HepG2 (cell line): Measurements from ENCODE around the gene MXRA8. TPM values are rescaled to one million over a fixed set of nuclear protein-coding genes. Genes with fewer than 3 reads are reported as not detected.

Experiments
- AGO2 ChIP-seq: fragments of 200-400 bp; formaldehyde crosslinking; optimal IDR thresholded peaks from 2 replicates; pipeline ENCODE3; 2017; ENCODE audit warnings: mild to moderate bottlenecking, low read depth, low read length, moderate library complexity
- ASH2L ChIP-seq: fragments of 300-600, 200-600 bp; sonication (generic); IDR thresholded peaks from 2 replicates; pipeline ENCODE4 v1.7.0; 2017; ENCODE audit warnings: low read depth, mild to moderate bottlenecking, moderate library complexity, mixed read lengths, low read length; ENCODE audit not compliant: insufficient read length
- CBX2 ChIP-seq, 2 experiments: fragments of 200-600 bp in 1 of 2; sonication (generic); formaldehyde crosslinking in 1 of 2; IDR thresholded peaks; 2 replicates each; pipeline versions ENCODE4 v1.7.0 to v1.8.1; 2018 to 2022; ENCODE audit warnings: low read depth in 2 of 2, low read length in 1 of 2, mild to moderate bottlenecking in 1 of 2, missing genetic modification reagents in 1 of 2
- CBX5 ChIP-seq: sonication (generic); formaldehyde crosslinking; IDR thresholded peaks from 2 replicates; pipeline ENCODE4 v1.4.0; 2020; ENCODE audit warnings: missing genetic modification reagents, borderline replicate concordance
- ESRRA ChIP-seq: sonication (generic); formaldehyde crosslinking; IDR thresholded peaks from 2 replicates; pipeline ENCODE4 v1.5.1; 2020; ENCODE audit warnings: mild to moderate bottlenecking, low read depth, missing genetic modification reagents
- KLF9 ChIP-seq: IDR thresholded peaks from 2 replicates; pipeline ENCODE4 v1.6.1; 2016; ENCODE audit warnings: low read depth
- LCORL ChIP-seq, 2 experiments: fragments of 450-650 bp in 1 of 2; sonication (generic) in 1 of 2; formaldehyde crosslinking in 1 of 2; IDR thresholded peaks; 2 replicates each; pipeline versions ENCODE4 v1.5.0 to v1.6.1; 2017 to 2020; ENCODE audit warnings: antibody characterized with exemption in 1 of 2, missing genetic modification reagents in 1 of 2
- MED13 ChIP-seq: sonication (generic); formaldehyde crosslinking; IDR thresholded peaks from 2 replicates; pipeline ENCODE4 v1.5.0; 2020; ENCODE audit warnings: missing genetic modification reagents
- NFE2 ChIP-seq: sonication (generic); formaldehyde crosslinking; IDR thresholded peaks from 2 replicates; pipeline ENCODE4 v1.4.0; 2020; ENCODE audit warnings: missing genetic modification reagents
- NFE2L2 ChIP-seq: fragments of 150-350 bp; IDR thresholded peaks from 2 replicates; pipeline ENCODE4 v1.6.1; 2014; ENCODE audit warnings: low read length
- NONO ChIP-seq, 2 experiments: fragments of 450-650 bp in 1 of 2; sonication (generic) in 1 of 2; formaldehyde crosslinking in 1 of 2; IDR thresholded peaks in 1 of 2; conservative IDR thresholded peaks in 1 of 2; 2 replicates each; pipeline versions ENCODE4 v1.6.1 to v1.8.0; 2017 to 2022; ENCODE audit warnings: mild to moderate bottlenecking in 1 of 2, missing genetic modification reagents in 1 of 2, moderate library complexity in 1 of 2
- RFX3 ChIP-seq: IDR thresholded peaks from 2 replicates; pipeline ENCODE4 v1.6.1; 2016; ENCODE audit warnings: missing biosample characterization, missing genetic modification reagents
- SOX13 ChIP-seq, 3 experiments: fragments of 450-650 bp in 1 of 3; sonication (generic) in 1 of 3; formaldehyde crosslinking in 1 of 3; IDR thresholded peaks in 2 of 3; conservative IDR thresholded peaks in 1 of 3; 2 replicates each; pipeline versions ENCODE4 v1.5.0 to v1.6.1; 2016 to 2020; ENCODE audit warnings: antibody characterized with exemption in 1 of 3, mild to moderate bottlenecking in 1 of 3, missing compliant biosample characterization in 1 of 3, missing genetic modification reagents in 1 of 3, moderate library complexity in 1 of 3
- YEATS4 ChIP-seq: sonication (generic); formaldehyde crosslinking; IDR thresholded peaks from 2 replicates; pipeline ENCODE4 v1.4.0; 2020; ENCODE audit warnings: missing genetic modification reagents, borderline replicate concordance
- ZNF33A ChIP-seq: sonication (generic); formaldehyde crosslinking; IDR thresholded peaks from 2 replicates; pipeline ENCODE4 v1.5.1; 2020; ENCODE audit warnings: missing genetic modification reagents, mild to moderate bottlenecking, moderate library complexity, borderline replicate concordance
- ZNF383 ChIP-seq: sonication (generic); formaldehyde crosslinking; IDR thresholded peaks from 2 replicates; pipeline ENCODE4 v1.4.0; 2020; ENCODE audit warnings: missing genetic modification reagents, mild to moderate bottlenecking, borderline replicate concordance
- ZNF563 ChIP-seq: sonication (generic); formaldehyde crosslinking; IDR thresholded peaks from 2 replicates; pipeline ENCODE4 v1.8.0; 2022; ENCODE audit warnings: mild to moderate bottlenecking, moderate library complexity, missing genetic modification reagents
- ZNF841 ChIP-seq: sonication (generic); formaldehyde crosslinking; IDR thresholded peaks from 2 replicates; pipeline ENCODE4 v1.8.1; 2023; ENCODE audit warnings: missing genetic modification reagents, borderline replicate concordance
- polyA plus RNA-seq, 8 experiments: library from polyadenylated mRNA; depleted of rRNA in 3 of 8; stranded (reverse) in 7 of 8; unstranded in 1 of 8; fragments of >200 nt; fragmentation: Illumina TruSeq in 4 of 8; extraction: Trizol in 4 of 8; gene quantifications; 2 replicates each; pipeline versions ENCODE4 v1.2.1 to v1.2.3, GENCODE V29; 2011 to 2016; ENCODE audit warnings: low read depth in 4 of 8, missing spikeins in 1 of 8, mixed read lengths in 1 of 8; ENCODE audit not compliant: insufficient read depth in 1 of 8
- total RNA-seq, 5 experiments: library from RNA; depleted of rRNA; stranded (reverse); fragments of >200 nt; fragmentation: Illumina TruSeq; extraction: Trizol; gene quantifications; 2 replicates each; pipeline ENCODE4 v1.2.3, GENCODE V29; 2016; ENCODE audit warnings: low read depth in 1 of 5
- TF ChIP-seq, protein P1 (sequence below): sonication (generic); formaldehyde crosslinking; IDR thresholded peaks from 2 replicates; pipeline ENCODE4 v1.4.0; 2020; ENCODE audit warnings: missing genetic modification reagents, borderline replicate concordance
- TF ChIP-seq, protein P2 (sequence below): IDR thresholded peaks from 2 replicates; pipeline ENCODE4 v1.6.1; 2012; ENCODE audit warnings: low read length, improper control_type of control experiment
- TF ChIP-seq, protein P3 (sequence below): sonication (generic); formaldehyde crosslinking; IDR thresholded peaks from 2 replicates; pipeline ENCODE4 v1.8.1; 2023; ENCODE audit warnings: mild to moderate bottlenecking, inconsistent platforms, moderate library complexity, missing genetic modification reagents, borderline replicate concordance

The MXRA8 gene
- total and polyA plus RNA-seq, 2 of the 13 experiments (the other 11 are each of a cell fraction or from before 2014, with no cell fraction given), result 19.8 to 44.8 TPM

DNA sequence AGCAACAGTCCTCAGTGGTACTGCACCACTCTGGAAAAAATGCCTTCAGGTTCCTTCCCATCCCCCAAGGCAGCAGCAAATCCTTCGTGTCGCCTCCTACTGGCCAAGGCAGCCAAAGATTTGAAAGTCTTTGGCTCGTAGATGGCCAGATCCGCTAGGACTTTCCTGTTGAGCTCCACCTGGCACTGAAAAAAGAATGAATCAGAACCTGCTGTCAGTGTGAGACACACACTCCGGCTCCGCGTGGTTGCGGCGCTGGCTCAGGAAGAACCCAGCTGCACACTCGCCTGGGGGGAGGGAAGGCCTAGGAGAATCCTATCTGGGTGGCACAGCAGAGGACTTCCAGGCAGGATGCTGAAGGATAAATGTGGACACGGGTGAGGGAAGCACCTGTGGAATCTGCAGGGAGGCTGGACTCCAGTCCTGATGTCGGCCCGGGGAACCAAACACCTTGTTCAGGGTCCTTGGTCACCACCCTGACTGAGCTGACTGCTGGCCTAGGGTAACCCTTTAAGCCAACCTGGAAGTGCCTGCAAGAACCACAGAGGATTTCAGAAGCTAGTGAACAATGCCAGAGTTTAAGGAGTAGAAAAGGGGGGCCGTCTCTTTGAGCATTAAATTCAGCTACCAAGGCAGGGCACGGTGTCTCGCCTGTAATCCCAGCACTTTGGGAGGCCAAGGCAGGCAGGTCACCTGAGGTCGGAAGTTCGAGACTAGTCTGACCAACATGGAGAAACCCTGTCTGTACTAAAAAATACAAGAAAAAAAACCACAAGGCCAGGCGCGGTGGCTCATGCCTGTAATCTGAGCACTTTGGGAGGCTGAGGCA, 43.9 kb upstream of the MXRA8 start (continued):
- TF ChIP-seq, protein P1, sequence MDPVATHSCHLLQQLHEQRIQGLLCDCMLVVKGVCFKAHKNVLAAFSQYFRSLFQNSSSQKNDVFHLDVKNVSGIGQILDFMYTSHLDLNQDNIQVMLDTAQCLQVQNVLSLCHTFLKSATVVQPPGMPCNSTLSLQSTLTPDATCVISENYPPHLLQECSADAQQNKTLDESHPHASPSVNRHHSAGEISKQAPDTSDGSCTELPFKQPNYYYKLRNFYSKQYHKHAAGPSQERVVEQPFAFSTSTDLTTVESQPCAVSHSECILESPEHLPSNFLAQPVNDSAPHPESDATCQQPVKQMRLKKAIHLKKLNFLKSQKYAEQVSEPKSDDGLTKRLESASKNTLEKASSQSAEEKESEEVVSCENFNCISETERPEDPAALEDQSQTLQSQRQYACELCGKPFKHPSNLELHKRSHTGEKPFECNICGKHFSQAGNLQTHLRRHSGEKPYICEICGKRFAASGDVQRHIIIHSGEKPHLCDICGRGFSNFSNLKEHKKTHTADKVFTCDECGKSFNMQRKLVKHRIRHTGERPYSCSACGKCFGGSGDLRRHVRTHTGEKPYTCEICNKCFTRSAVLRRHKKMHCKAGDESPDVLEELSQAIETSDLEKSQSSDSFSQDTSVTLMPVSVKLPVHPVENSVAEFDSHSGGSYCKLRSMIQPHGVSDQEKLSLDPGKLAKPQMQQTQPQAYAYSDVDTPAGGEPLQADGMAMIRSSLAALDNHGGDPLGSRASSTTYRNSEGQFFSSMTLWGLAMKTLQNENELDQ (CRISPR knock-in tag), result no peak
- TF ChIP-seq NFE2, result no peak
- TF ChIP-seq SOX13 (IDR thresholded peaks at IDR 0.05), result no peak
- no peak for TF ChIP-seq SOX13 (CRISPR knock-in tag; conservative IDR thresholded peaks at IDR 0.05 in 1 of 2, IDR thresholded peaks at IDR 0.05 in 1 of 2)
- no peak for TF ChIP-seq ZNF563 (CRISPR knock-in tag)
- no peak for TF ChIP-seq RFX3
- TF ChIP-seq ESRRA (CRISPR knock-in tag), result no peak
- TF ChIP-seq, protein P2, sequence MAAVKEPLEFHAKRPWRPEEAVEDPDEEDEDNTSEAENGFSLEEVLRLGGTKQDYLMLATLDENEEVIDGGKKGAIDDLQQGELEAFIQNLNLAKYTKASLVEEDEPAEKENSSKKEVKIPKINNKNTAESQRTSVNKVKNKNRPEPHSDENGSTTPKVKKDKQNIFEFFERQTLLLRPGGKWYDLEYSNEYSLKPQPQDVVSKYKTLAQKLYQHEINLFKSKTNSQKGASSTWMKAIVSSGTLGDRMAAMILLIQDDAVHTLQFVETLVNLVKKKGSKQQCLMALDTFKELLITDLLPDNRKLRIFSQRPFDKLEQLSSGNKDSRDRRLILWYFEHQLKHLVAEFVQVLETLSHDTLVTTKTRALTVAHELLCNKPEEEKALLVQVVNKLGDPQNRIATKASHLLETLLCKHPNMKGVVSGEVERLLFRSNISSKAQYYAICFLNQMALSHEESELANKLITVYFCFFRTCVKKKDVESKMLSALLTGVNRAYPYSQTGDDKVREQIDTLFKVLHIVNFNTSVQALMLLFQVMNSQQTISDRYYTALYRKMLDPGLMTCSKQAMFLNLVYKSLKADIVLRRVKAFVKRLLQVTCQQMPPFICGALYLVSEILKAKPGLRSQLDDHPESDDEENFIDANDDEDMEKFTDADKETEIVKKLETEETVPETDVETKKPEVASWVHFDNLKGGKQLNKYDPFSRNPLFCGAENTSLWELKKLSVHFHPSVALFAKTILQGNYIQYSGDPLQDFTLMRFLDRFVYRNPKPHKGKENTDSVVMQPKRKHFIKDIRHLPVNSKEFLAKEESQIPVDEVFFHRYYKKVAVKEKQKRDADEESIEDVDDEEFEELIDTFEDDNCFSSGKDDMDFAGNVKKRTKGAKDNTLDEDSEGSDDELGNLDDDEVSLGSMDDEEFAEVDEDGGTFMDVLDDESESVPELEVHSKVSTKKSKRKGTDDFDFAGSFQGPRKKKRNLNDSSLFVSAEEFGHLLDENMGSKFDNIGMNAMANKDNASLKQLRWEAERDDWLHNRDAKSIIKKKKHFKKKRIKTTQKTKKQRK, result no peak
- TF ChIP-seq ZNF383 (CRISPR knock-in tag), result no peak
- TF ChIP-seq, protein P3, sequence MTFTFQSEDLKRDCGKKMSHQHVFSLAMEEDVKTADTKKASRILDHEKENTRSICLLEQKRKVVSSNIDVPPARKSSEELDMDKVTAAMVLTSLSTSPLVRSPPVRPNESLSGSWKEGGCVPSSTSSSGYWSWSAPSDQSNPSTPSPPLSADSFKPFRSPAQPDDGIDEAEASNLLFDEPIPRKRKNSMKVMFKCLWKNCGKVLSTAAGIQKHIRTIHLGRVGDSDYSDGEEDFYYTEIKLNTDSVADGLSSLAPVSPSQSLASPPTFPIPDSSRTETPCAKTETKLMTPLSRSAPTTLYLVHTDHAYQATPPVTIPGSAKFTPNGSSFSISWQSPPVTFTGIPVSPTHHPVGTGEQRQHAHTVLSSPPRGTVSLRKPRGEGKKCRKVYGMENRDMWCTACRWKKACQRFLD, result no peak
- TF ChIP-seq ZNF33A (CRISPR knock-in tag), result no peak
- TF ChIP-seq NONO (IDR thresholded peaks at IDR 0.05), result no peak
- 0 out of 2 replicates have a peak, but pooled peaks have one; percentile 36 for TF ChIP-seq NONO (CRISPR knock-in tag; conservative IDR thresholded peaks at IDR 0.05)
- TF ChIP-seq AGO2, result peak; percentile 43
- no peak for TF ChIP-seq ASH2L
- no peak for TF ChIP-seq LCORL (IDR thresholded peaks at IDR 0.05)
- no peak for TF ChIP-seq LCORL (CRISPR knock-in tag; IDR thresholded peaks at IDR 0.05)
- TF ChIP-seq ZNF841 (CRISPR knock-in tag), result no peak
- TF ChIP-seq MED13 (CRISPR knock-in tag), result no peak
- TF ChIP-seq YEATS4 (CRISPR knock-in tag), result no peak
- TF ChIP-seq NFE2L2, result no peak
- TF ChIP-seq KLF9, result no peak
- TF ChIP-seq CBX5, result peak; percentile 47; the same call in 1 of the 2 replicates
- no peak for TF ChIP-seq CBX2 (IDR thresholded peaks at IDR 0.05; ENCODE audit: low read depth, low read length)
- TF ChIP-seq CBX2 (CRISPR knock-in tag; IDR thresholded peaks at IDR 0.05; ENCODE audit: low read depth), result no peak
